LNCaP clone FGC (cell line): ENCODE measurements around the gene HIVEP2.

Experiments
- DNase-seq: peaks from one replicate; pipeline ENCODE4 v3.0.0-alpha.2; 2011; ENCODE audit warnings: low read depth
- H3K4me3 ChIP-seq: 2 replicates; pipeline ENCODE4 v1.5.1; 2011; ENCODE audit warnings: mild to moderate bottlenecking, low read depth, low read length, control low read depth
- CTCF ChIP-seq: IDR thresholded peaks from 2 replicates; pipeline ENCODE4 v1.5.1; 2012; ENCODE audit warnings: mild to moderate bottlenecking; ENCODE audit not compliant: control insufficient read depth, insufficient read depth; ENCODE audit errors: extremely low read depth

Gene HIVEP2

GRCh38 chr6:142830807-142831206 is 114.2 kb downstream of the HIVEP2 start:
- DNase-seq = no peak
- no peak overlapping the region for H3K4me3 ChIP-seq
- no peak for TF ChIP-seq CTCF

GRCh38 chr6:142830116-142830710 is 114.8 kb downstream of the HIVEP2 start:
- H3K4me3 ChIP-seq = no peak overlapping the region
- no peak for TF ChIP-seq CTCF
- DNase-seq = no peak

- no peak overlapping the region for H3K4me3 ChIP-seq
- no peak for DNase-seq
- no peak for TF ChIP-seq CTCF
Observed at GRCh38 chr6:142829556-142829955, 115.4 kb downstream of the HIVEP2 start.

- DNase-seq = no peak
- TF ChIP-seq CTCF = no peak
Observed at GRCh38 chr6:142827991-142828390, 117.0 kb downstream of the HIVEP2 start.

GRCh38 chr6:142827369-142827768 is 117.6 kb downstream of the HIVEP2 start:
- no peak for TF ChIP-seq CTCF
- no peak for DNase-seq
- no peak overlapping the region for H3K4me3 ChIP-seq

More at GRCh38 chr6:142827991-142828390, 117.0 kb downstream of the HIVEP2 start:
- H3K4me3 ChIP-seq = no peak overlapping the region

GRCh38 chr6:142825760-142826159 is 119.2 kb downstream of the HIVEP2 start:
- TF ChIP-seq CTCF = no peak
- DNase-seq = no peak
- no peak overlapping the region for H3K4me3 ChIP-seq

GRCh38 chr6:142824426-142824825 is 120.5 kb downstream of the HIVEP2 start:
- no peak for TF ChIP-seq CTCF

More at GRCh38 chr6:142824426-142824825, 120.5 kb downstream of the HIVEP2 start:
- DNase-seq = peak; percentile 89
- no peak overlapping the region for H3K4me3 ChIP-seq
